GM12878 (cell line): ENCODE data around the gene SYNJ2. TPM values are rescaled to one million over a fixed set of nuclear protein-coding genes. Genes with fewer than 3 reads are reported as not detected.
"Not testable (repeated sequence)": the region's sequence is repeated elsewhere in the genome, so short reads cannot be mapped to it uniquely, and the experiment has no call there.

ENCODE experiments used
- ATAC-seq: fragments of 200-7000 bp; cut with Tn5 transposase; 3 replicates; pipeline ENCODE4 v1.9.1; 2020; ENCODE audit warnings: mild to moderate bottlenecking, moderate library complexity
- BruUV-seq: library from RNA; stranded (reverse); fragments of 400-500 nt; replicated peaks from 2 replicates; lab custom pipeline; 2021; lab: Mats Ljungman, UMichigan
- CTCF ChIA-PET: fragments of 300-600 bp; sonication (Branson Sonifier 250); formaldehyde crosslinking; extraction: SDS; loops from one replicate; lab custom pipeline; 2021; ENCODE audit warnings: inconsistent platforms; lab: Yijun Ruan, JAX
- POLR2A ChIA-PET: fragments of 350-600 bp; formaldehyde crosslinking; extraction: SDS; loops from one replicate; lab custom pipeline; 2021; ENCODE audit warnings: inconsistent platforms; lab: Charles Lee
- RAD21 ChIA-PET: fragments of 300-600 bp; sonication (Branson Sonifier 250); formaldehyde crosslinking; loops from one replicate; lab custom pipeline; 2023; ENCODE audit warnings: antibody characterized with exemption; ENCODE audit not compliant: unreplicated experiment; lab: Charles Lee
- SMC1A ChIA-PET: fragments of 300-600 bp; sonication (Branson Sonifier 250); formaldehyde crosslinking; loops from one replicate; lab custom pipeline; 2023; ENCODE audit not compliant: unreplicated experiment, uncharacterized antibody; lab: Charles Lee
- DNase-seq: peaks from one replicate; pipeline ENCODE4 v3.0.0-alpha.2; 2011; ENCODE audit warnings: low read depth, low spot score
- FAIRE-seq: peaks from 3 replicates; lab custom pipeline; 2011; peaks lifted over from hg19 to GRCh38; lab: Jason Lieb, UNC
- H2AFZ ChIP-seq: 2 replicates; pipeline ENCODE4 v1.6.0; 2011; ENCODE audit warnings: low read depth, low read length, control low read depth; ENCODE audit not compliant: control insufficient read depth
- H3K27ac ChIP-seq: 2 replicates; pipeline ENCODE4 v1.5.1; 2011; ENCODE audit warnings: control low read depth; ENCODE audit not compliant: control insufficient read depth, insufficient read depth
- H3K27me3 ChIP-seq, 2 experiments: replicated peaks in 1 of 2; 2 replicates each; pipeline versions ENCODE4 v1.6.0 to v1.6.1; 2011; ENCODE audit warnings: low read length in 1 of 2; ENCODE audit not compliant: control insufficient read depth in 2 of 2, insufficient read depth in 2 of 2
- H3K36me3 ChIP-seq, 2 experiments: 2 replicates each; pipeline ENCODE4 v1.5.1; 2011; ENCODE audit warnings: low read length in 1 of 2; ENCODE audit not compliant: control insufficient read depth in 2 of 2, insufficient read depth in 2 of 2
- H3K4me1 ChIP-seq: 2 replicates; pipeline ENCODE4 v1.6.1; 2011; ENCODE audit warnings: mild to moderate bottlenecking, low read length, moderate library complexity, mixed read lengths; ENCODE audit not compliant: control insufficient read depth, insufficient read depth
- H3K4me2 ChIP-seq: 2 replicates; pipeline ENCODE4 v1.6.0; 2011; ENCODE audit warnings: control low read depth; ENCODE audit not compliant: control insufficient read depth, insufficient read depth
- H3K4me3 ChIP-seq: fragments of 200-600 bp; sonication (generic); 2 replicates; pipeline ENCODE4 v1.5.1; 2016
- H3K79me2 ChIP-seq: 2 replicates; pipeline ENCODE4 v1.6.0; 2011; ENCODE audit warnings: low read length; ENCODE audit not compliant: control insufficient read depth, insufficient read depth
- H3K9ac ChIP-seq: 2 replicates; pipeline ENCODE4 v1.8.0; 2011; ENCODE audit warnings: low read length, control low read depth, mixed read lengths; ENCODE audit not compliant: control insufficient read depth, insufficient read depth
- H3K9me3 ChIP-seq: replicated peaks from 3 replicates; pipeline ENCODE4 v1.5.1; 2011; ENCODE audit warnings: mild to moderate bottlenecking, low read length; ENCODE audit not compliant: control insufficient read depth, insufficient read depth
- H4K20me1 ChIP-seq: 2 replicates; pipeline ENCODE4 v1.6.0; 2011; ENCODE audit not compliant: control insufficient read depth, insufficient read depth
- EED ChIP-seq: sonication (generic); IDR thresholded peaks from 2 replicates; pipeline ENCODE4 v1.6.1; 2016; ENCODE audit warnings: antibody characterized with exemption, low read depth
- KLF5 ChIP-seq: fragments of 450-650 bp; IDR thresholded peaks from 2 replicates; pipeline ENCODE4 v1.6.1; 2014; ENCODE audit warnings: mild to moderate bottlenecking; ENCODE audit not compliant: partially characterized antibody
- TCF12 ChIP-seq: IDR thresholded peaks from 2 replicates; pipeline ENCODE4 v1.6.1; 2011; ENCODE audit warnings: low read depth, mild to moderate bottlenecking, low read length
- ZNF622 ChIP-seq: fragments of 450-650 bp; IDR thresholded peaks from 2 replicates; pipeline ENCODE4 v1.6.1; 2017; ENCODE audit warnings: mild to moderate bottlenecking, inconsistent platforms
- WGBS: methylation state at CpG from one replicate; pipeline ENCODE4 v1.1.6; 2016; ENCODE audit warnings: low lambda C conversion rate; ENCODE audit not compliant: insufficient replicate concordance, insufficient coverage; ENCODE audit errors: missing lambda C conversion rate; 5-methylcytosine and 5-hydroxymethylcytosine counted together
- in situ Hi-C: fragments of 300-500 bp; cut with MboI; formaldehyde crosslinking; loops from 9 replicates; pipeline ENCODE4 v1.14.3; 2018; ENCODE audit warnings: mixed read lengths
- intact Hi-C: fragments of 100-400 bp; cut with micrococcal nuclease; formaldehyde crosslinking; loops from one replicate; pipeline ENCODE4 v1.14.2; 2022; ENCODE audit not compliant: unreplicated experiment
- polyA plus RNA-seq, 11 experiments: library from polyadenylated mRNA; depleted of rRNA in 4 of 11; unstranded in 6 of 11; stranded (reverse) in 5 of 11; fragments of >200 nt; fragmentation: Nextera tagmentation in 4 of 11; fragmentation: Illumina TruSeq in 1 of 11; extraction: Ambion mirVana in 4 of 11; extraction: Trizol in 1 of 11; gene quantifications; 1 replicate in 1 of 11; 2 replicates in 10 of 11; pipeline versions ENCODE4 v1.2.1 to v1.2.3, GENCODE V29; 2011 to 2016; ENCODE audit warnings: inconsistent platforms in 2 of 11, missing spikeins in 2 of 11, low read depth in 1 of 11
- total RNA-seq, 4 experiments: library from RNA; depleted of rRNA in 3 of 4; stranded (reverse); fragments of >200 nt in 3 of 4; fragmentation: Illumina TruSeq in 1 of 4; extraction: Trizol in 1 of 4; gene quantifications; 2 replicates each; pipeline versions ENCODE4 v1.2.1 to v1.2.3, GENCODE V29; 2013 to 2021
- TF ChIP-seq, protein P1 (sequence below): fragments of 450-650 bp; IDR thresholded peaks from 2 replicates; pipeline ENCODE4 v1.6.1; 2016; ENCODE audit warnings: mild to moderate bottlenecking

SYNJ2 gene
- total and polyA plus RNA-seq, 10 of the 15 experiments (the other 5 are each of a cell fraction or from before 2014, with no cell fraction given) = 0.11 to 1.8 (median 0.57) TPM

DNA sequence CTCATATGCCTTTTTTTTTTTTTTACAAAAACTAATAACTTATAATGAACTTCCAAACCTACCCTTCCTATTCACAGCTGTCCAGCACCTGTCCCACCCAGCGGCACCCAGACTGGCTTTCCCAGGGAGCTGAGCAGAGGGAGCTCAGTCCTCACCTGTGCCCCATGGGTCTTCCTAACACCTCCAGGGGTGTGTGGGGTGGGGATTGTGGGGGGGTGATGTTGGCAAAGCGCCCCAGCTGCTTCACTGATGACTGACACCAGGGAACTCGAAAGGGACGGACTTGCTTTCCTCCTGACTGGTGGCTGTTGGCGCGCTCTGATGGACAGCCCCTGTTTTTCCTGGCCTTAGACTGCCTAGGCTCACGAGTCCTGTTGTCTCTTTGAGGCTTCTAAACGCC, 14.2 kb upstream of the SYNJ2 start (continued):
- TF ChIP-seq, protein P1, sequence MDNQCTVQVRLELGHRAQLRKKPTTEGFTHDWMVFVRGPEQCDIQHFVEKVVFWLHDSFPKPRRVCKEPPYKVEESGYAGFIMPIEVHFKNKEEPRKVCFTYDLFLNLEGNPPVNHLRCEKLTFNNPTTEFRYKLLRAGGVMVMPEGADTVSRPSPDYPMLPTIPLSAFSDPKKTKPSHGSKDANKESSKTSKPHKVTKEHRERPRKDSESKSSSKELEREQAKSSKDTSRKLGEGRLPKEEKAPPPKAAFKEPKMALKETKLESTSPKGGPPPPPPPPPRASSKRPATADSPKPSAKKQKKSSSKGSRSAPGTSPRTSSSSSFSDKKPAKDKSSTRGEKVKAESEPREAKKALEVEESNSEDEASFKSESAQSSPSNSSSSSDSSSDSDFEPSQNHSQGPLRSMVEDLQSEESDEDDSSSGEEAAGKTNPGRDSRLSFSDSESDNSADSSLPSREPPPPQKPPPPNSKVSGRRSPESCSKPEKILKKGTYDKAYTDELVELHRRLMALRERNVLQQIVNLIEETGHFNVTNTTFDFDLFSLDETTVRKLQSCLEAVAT = no peak
- no peak for TF ChIP-seq EED
- no peak for TF ChIP-seq ZNF622

DNA sequence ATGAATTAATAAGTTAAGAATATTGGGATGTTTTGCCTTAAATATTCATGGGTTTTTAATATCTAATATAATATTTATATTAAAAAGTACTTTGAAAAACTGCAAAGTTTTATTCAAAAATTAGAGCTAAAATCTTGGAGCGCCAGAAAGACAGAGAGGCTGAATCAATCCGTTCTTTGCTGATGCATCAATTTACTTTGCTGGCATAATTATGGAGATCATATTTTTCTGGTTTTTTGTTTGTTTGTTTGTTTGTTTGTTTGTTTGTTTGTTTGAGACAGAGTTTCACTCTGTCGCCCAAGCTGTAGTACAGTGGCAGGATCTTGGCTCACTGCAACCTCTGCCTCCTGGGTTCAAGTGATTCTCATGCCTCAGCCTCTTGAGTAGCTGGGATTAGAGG, 9.5 kb upstream of the SYNJ2 start:
- CTCF ChIA-PET, H2AFZ ChIP-seq: not testable (repeated sequence)
- WGBS = 64% methylated on average over 3 of the region's 3 CpGs

DNA sequence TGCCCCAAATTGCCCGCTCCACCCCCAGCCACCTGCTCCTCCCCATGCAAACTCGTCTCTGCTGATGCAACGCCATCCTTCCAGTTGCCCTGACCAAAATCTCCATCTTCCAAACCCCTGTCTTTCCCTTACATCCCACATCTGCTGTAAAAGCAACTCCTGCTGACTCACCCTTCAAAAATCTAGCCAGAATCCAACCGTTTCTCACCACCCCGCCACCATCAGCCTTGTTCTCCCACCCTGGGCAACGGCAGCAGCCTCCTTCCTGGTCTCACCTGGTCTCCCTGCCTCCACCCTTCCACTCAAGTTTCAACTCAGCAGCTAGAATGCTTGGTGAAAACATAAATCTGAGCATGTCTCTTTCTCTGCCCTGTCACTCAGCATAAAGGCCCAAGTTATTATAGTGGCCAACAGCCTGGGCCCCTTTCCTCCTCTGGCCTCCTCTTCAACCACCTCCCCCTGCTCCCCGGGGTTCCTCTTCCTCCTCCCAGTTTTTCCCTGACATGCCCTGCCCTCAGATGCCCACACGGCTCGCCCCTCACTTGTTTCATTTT, 7.2 kb upstream of the SYNJ2 start:
- Histone ChIP-seq H3K9me3 (no peaks in the 10 kb centered on the region), H3K4me2 (no peak overlapping the region), H3K9ac (no peak overlapping the region), H3K27ac (no peak overlapping the region), H3K36me3 (no peaks in the 10 kb centered on the region), H3K27me3 (peaks cover 0 to 3% of the 10 kb centered on the region in 2 experiments; a peak in 3 of 4 replicates), H3K4me1 (no peaks in the 10 kb centered on the region), H4K20me1 (no peaks in the 10 kb centered on the region), H3K79me2 (no peaks in the 10 kb centered on the region), H3K4me3 (no peak overlapping the region), H2AFZ (no peak overlapping the region)
- ChIA-PET SMC1A (no interaction called here), POLR2A (no interaction called here), CTCF (no interaction called here), RAD21 (no interaction called here)
- ATAC-seq (no peak), FAIRE-seq (no peak), DNase-seq (no peak)
- BruUV-seq = no TSS peak
- TF ChIP-seq KLF5 (no peak), TCF12 (no peak)
- intact Hi-C loops (no loop called here), in situ Hi-C loops (no loop called here)
- WGBS = 27% methylated on average over 8 of the region's 9 CpGs

More for the DNA sequence above, 9.5 kb upstream of the SYNJ2 start:
- H3K27ac ChIP-seq, H3K4me2 ChIP-seq, SMC1A ChIA-PET, ATAC-seq, in situ Hi-C loops, H3K9ac ChIP-seq, H3K79me2 ChIP-seq, H4K20me1 ChIP-seq, H3K4me3 ChIP-seq, RAD21 ChIA-PET, H3K36me3 ChIP-seq, H3K27me3 ChIP-seq, POLR2A ChIA-PET, H3K4me1 ChIP-seq, FAIRE-seq, DNase-seq, H3K9me3 ChIP-seq, intact Hi-C loops, BruUV-seq: not testable (repeated sequence)
